B cell (primary cell): ENCODE results near the gene ONECUT1.

Experiments
- EZH2 ChIP-seq: IDR thresholded peaks from 2 replicates; pipeline ENCODE4 v1.6.1; 2012; ENCODE audit warnings: borderline replicate concordance, low read depth, mild to moderate bottlenecking, moderate library complexity, low read length; ENCODE audit not compliant: insufficient read depth, poor library complexity, severe bottlenecking
- TF ChIP-seq, protein P1 (sequence below): fragments of 200-600 bp; IDR thresholded peaks from one replicate; pipeline ENCODE4 v1.8.0; 2022; ENCODE audit warnings: antibody characterized with exemption, mild to moderate bottlenecking

DNA sequence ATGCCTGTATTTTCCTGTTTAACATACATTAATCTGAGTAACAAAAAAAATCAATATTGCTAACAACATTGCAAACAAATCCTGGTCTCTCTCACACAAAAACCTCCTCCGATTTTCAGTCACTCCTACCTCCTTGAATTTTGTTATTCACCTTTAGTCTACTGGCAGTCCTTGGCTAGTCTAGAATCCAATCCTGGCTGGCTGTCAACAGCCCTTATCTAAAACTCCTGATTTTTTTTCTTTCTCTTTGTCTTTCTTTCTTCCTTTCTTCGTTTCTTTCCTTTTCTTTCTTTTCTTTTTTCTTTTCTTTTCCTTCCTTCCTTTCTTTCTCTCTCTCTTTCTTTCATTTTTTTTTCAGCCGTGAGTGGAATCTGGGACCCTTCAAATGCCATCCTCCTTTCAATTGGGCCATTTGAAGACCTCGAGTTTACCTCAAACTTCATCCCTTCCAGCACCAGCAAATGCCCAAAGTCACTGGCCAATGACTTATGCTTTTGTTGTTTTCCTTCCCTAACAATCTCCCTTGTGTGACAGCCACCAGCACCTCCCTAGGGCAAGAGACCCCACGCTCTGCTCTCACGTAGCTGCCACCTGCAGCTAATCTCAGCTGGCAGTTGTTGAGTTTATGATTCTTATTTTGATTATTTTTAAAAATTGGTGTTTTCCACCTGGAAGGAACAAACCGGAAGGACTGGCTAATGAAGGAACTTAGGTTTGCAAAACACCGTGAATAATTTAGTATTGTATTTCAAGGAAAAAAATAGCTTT, 6.8 kb upstream of the ONECUT1 start:
- TF ChIP-seq, protein P1, sequence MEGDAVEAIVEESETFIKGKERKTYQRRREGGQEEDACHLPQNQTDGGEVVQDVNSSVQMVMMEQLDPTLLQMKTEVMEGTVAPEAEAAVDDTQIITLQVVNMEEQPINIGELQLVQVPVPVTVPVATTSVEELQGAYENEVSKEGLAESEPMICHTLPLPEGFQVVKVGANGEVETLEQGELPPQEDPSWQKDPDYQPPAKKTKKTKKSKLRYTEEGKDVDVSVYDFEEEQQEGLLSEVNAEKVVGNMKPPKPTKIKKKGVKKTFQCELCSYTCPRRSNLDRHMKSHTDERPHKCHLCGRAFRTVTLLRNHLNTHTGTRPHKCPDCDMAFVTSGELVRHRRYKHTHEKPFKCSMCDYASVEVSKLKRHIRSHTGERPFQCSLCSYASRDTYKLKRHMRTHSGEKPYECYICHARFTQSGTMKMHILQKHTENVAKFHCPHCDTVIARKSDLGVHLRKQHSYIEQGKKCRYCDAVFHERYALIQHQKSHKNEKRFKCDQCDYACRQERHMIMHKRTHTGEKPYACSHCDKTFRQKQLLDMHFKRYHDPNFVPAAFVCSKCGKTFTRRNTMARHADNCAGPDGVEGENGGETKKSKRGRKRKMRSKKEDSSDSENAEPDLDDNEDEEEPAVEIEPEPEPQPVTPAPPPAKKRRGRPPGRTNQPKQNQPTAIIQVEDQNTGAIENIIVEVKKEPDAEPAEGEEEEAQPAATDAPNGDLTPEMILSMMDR: no peak
- no peak for TF ChIP-seq EZH2
